Thyroid gland (tissue), 4 donors: ENCODE measurements around the gene CLOCK.

Source experiments
- CTCF ChIP-seq, 6 experiments: fragments of 200-600 bp in 3 of 6; fragments of 450-650 bp in 3 of 6; sonication (generic) in 3 of 6; IDR thresholded peaks; one replicate each; pipeline ENCODE4 v1.5.1; 2016 to 2019; ENCODE audit warnings: antibody characterized with exemption in 6 of 6, mild to moderate bottlenecking in 2 of 6, inconsistent platforms in 1 of 6, moderate library complexity in 1 of 6
- POLR2A ChIP-seq, 2 donors: fragments of 450-650 bp; IDR thresholded peaks; one replicate each; pipeline ENCODE4 v1.6.1; 2017; ENCODE audit warnings: antibody characterized with exemption in 2 of 2, mild to moderate bottlenecking in 2 of 2, moderate library complexity in 1 of 2

GRCh38 chr4:55435141-55435841 lies 111.4 kb downstream of the CLOCK start:
- peak in 2 of 6 experiments; percentile 5 to 6 for TF ChIP-seq CTCF (IDR thresholded peaks at IDR 0.05)
- no peak for TF ChIP-seq POLR2A (IDR thresholded peaks at IDR 0.05)
